GM12872 (cell line): ENCODE data around the gene DCXR.

ENCODE experiments used
- TF ChIP-seq, protein P1 (sequence below): IDR thresholded peaks from 3 replicates; pipeline ENCODE4 v1.5.1; 2011; ENCODE audit warnings: low read depth, mild to moderate bottlenecking, low read length, moderate library complexity; ENCODE audit not compliant: insufficient read depth

The DCXR gene

DNA sequence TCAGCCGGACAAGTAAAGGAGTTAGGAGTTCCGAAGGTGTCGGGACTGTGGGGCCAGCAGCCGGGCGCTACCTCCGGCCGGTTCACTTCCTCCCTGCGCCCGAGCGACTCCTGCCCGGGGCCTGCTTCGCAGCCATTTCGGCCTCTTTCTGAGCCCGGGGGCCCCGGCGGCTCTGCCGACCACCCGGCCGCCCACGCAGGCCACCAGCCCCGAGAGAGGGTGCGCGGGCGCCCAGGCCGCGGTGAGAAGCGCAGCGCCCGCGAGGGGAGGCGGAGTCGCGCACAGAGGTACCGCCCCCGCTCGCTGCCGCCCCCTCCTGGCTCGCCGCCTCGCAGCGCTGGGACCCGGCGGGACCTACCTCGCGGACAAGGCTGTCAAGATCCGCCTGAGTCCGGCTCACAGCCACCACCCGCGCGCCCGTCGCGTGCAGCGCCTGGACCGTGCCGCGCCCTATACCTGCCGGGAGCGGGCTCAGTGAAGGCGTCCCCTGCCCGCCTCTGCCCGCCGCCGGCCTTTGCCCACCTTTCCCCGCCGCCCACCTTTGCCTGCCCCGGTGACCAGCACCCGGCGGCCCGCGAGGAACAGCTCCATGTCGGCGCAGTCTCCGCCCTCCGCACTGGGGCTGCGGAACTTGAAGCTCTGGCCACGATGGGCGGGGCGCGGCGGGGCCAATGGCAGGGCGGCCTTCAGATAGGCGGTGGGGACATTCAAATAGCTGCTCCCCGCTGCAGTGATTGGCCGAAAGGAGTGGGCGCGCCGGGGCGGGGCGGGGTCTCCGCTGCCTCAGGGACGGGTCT, at the start of gene DCXR:
TSS of gene DCXR (minus strand) at position 606 of the 797 bp plus-strand sequence. CDS start at position 591, 15 bp downstream.
- TF ChIP-seq, protein P1, sequence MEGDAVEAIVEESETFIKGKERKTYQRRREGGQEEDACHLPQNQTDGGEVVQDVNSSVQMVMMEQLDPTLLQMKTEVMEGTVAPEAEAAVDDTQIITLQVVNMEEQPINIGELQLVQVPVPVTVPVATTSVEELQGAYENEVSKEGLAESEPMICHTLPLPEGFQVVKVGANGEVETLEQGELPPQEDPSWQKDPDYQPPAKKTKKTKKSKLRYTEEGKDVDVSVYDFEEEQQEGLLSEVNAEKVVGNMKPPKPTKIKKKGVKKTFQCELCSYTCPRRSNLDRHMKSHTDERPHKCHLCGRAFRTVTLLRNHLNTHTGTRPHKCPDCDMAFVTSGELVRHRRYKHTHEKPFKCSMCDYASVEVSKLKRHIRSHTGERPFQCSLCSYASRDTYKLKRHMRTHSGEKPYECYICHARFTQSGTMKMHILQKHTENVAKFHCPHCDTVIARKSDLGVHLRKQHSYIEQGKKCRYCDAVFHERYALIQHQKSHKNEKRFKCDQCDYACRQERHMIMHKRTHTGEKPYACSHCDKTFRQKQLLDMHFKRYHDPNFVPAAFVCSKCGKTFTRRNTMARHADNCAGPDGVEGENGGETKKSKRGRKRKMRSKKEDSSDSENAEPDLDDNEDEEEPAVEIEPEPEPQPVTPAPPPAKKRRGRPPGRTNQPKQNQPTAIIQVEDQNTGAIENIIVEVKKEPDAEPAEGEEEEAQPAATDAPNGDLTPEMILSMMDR: peak; percentile 87

DNA sequence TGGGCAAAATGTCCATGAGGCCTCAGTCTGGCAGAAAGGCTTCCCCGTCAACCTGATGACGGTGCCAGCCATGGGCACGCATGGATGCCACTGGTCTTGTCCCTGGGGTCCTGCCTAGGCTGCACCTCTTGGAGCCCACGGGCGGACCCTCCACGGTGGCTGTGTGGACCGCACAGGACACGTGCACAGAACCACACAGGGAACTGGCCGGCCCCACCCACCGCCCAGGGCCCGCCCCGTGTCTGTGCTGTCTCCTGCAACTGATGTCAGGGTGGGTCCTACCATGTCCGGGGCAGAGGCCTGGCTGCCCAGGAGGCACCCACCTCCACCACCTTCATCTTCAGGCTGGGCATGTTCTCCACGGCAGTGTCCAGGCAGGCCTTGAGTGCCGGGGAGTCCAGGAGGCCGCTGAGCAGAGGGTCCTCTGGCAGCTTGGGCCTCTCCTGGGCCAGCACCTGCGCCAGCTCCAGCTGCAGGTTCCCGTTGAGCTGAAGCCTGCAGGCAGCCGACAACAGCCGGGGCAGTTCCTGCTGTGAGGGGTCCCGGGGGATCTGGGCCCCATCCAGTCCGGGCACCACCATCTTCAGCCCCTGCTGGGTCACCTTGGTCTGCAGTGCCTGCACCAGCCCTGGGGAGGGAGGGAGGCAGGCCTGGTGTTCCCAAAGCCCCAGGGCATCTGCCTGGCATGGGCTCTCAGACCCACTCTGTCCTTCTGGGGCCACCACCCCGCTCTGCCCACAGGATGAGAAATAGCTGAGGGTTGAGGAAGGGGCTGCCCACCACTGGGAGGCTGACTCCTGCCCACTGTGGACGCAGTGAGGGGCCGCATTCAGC, 48.7 kb upstream of the DCXR start:
- TF ChIP-seq, protein P1: no peak

DNA sequence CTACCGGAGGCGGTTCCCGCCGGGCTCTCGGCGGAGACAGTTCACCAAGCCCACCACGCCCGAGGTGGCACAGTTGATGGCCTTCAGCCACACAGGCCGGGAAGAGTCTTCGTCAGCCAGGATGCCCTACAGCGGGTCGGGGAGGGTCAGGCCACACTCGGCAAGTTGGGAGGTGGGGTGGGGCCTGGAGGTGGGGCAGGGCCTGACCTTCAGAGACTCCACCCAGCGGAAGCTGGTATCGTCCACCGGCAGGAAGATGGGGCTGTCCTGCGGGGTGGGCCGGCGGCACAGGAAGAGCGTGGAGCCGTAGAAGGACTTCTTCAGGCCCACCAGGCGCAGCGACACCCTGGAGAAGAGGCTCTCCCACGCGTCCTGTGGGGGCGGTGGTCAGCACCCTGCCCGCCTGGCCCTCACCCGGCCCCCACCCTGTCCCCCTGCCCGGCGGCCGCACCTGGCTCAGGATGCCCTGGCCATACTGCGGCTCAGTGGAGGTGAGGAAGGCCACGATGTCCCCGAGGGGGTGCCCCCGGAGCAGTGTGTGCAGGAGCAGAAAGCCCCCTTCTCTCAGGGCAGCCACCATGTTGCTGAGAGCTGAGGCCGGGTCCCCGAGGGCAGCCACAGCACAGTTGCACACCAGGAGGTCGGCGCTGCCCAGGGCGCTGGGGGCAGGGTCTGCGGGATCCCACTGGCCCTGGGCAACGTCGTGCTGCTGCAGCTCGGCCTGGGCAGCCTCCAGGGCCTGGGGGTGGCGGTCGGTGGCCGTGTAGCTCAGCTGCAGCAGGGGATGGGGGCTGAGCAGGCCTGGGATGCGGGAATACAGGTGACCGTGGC, 47.7 kb upstream of the DCXR start:
- TF ChIP-seq, protein P1: no peak

DNA sequence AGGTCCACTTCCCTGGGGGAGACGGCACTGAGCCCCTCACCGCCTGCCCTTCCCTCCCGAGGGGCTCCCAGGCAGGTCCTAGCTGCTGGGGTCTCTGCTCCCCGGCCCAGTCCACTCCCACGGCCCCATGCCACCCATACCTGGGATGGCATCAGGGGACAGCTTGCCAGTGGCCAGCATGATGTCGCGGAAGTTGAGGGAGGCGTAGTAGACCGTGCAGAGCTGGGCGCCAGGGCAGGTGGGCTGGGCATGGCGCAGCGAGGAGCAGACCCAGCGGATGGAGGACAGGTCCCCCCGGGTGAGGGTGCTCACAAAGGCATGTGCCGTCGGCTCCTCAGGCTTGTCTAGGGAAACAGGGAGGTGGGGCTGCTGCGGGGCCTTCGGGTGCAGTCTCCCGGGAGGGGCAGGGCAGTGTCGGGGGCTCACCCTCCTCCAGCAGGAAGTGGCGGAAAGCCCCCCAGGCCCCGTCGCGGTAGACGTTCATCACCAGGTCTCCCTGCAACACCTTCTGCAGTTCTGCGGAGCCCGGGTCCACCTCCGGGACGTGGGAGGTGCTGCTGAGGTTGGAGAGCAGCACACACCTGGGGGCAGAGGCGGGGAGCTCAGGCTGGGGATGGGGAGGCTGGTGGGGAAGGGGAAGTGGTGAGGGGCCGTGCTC, 47.0 kb upstream of the DCXR start:
- TF ChIP-seq, protein P1: no peak

DNA sequence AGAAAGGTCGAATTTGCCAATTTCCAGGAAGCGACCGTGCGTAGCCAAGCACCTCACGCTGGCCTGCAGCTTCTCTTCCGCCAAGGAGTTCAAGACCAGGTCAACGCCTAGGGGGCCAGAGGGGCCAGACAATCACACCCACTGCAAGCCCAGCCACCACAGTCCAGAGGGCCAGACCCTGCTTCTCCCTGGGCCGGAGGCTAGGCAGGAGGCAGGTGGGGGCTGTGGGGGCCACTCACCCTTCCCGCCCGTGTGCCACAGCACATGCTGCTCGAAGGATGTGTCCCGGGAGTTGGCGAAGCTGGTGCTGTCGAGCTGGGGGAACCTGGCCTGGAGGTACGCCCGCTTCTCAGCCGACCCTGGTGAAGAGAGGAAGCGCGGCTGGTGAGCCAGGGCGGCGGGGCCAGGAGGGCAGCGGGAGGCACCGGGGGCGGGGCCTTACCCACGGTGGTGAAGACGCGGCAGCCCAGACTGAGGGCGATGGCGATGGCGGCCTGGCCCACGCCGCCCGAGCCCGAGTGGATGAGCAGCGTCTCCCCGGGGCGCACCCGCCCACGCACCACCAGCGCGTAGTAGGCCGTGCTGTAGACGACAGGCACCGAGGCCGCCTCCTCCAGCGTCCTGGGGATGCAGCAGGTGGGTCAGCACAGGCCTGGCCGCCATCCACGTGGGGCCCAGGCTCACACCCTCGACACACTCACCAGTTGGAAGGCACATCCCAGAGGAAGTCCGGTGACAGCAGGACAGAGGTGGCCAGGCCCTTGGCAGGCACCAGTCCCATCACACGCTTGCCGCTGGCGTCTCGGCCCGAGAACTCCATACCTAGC, 46.2 kb upstream of the DCXR start:
- TF ChIP-seq, protein P1: no peak

DNA sequence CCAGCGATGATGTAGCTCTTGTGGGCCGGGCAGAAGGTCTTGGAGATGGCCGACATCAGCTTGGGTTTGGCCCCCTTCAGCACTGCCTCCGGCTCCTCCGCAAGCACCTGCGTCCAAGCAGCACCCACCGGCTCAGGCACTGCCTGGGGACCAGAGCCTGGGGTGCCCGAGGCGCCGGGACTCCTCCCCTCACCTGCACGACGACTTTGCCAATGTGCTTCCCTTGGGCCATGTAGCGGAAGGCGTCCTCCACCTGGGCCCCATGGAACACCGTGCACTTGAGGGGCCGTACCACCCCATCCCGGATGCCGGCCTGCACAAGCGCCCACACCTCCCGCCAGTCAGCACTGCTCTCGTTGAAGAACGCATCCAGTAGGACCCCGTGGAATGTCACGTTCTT, 45.5 kb upstream of the DCXR start:
- TF ChIP-seq, protein P1: no peak
